IMR-90 (cell line): ENCODE results near the gene CDH9. TPM values are rescaled to one million over a fixed set of nuclear protein-coding genes. Genes with fewer than 3 reads are reported as not detected.

Experiments
- ATAC-seq: fragments of 200-7000 bp; cut with Tn5 transposase; 2 replicates; pipeline ENCODE4 v1.9.1; 2020; ENCODE audit warnings: low read depth, mild to moderate bottlenecking, moderate library complexity
- BruUV-seq: library from RNA; stranded (reverse); fragments of 400-500 nt; replicated peaks from 2 replicates; lab custom pipeline; 2021; lab: Mats Ljungman, UMichigan
- CTCF ChIA-PET: fragments of 300-600 bp; formaldehyde crosslinking; extraction: SDS; loops from one replicate; lab custom pipeline; 2021; ENCODE audit warnings: antibody characterized with exemption; lab: Yijun Ruan, JAX
- POLR2A ChIA-PET: fragments of 300-600 bp; sonication (Branson Sonifier 250); formaldehyde crosslinking; loops from one replicate; lab custom pipeline; 2022; ENCODE audit warnings: antibody characterized with exemption; ENCODE audit not compliant: unreplicated experiment; lab: Charles Lee
- DNase-seq: peaks from one replicate; pipeline ENCODE4 v3.0.0; 2013
- H2AFZ ChIP-seq: replicated peaks from 2 replicates; pipeline ENCODE3; 2013; ENCODE audit warnings: low read length, mild to moderate bottlenecking; ENCODE audit not compliant: poor library complexity
- H2AK5ac ChIP-seq: 2 replicates; pipeline ENCODE4 v1.6.1; 2013; ENCODE audit warnings: low read depth, low read length, inconsistent platforms
- H2AK9ac ChIP-seq: replicated peaks from 2 replicates; pipeline ENCODE3; 2013; ENCODE audit warnings: mild to moderate bottlenecking, low read depth, low read length, moderate library complexity; ENCODE audit not compliant: poor library complexity
- H2BK120ac ChIP-seq: 2 replicates; pipeline ENCODE4 v1.6.1; 2013; ENCODE audit warnings: low read depth, low read length, inconsistent platforms
- H2BK15ac ChIP-seq: 3 replicates; pipeline ENCODE4 v1.6.1; 2013; ENCODE audit warnings: low read depth, low read length, inconsistent platforms
- H2BK20ac ChIP-seq: 2 replicates; pipeline ENCODE4 v1.6.1; 2013; ENCODE audit warnings: low read depth, mild to moderate bottlenecking, inconsistent platforms, low read length, moderate library complexity
- H2BK5ac ChIP-seq: 2 replicates; pipeline ENCODE4 v1.6.1; 2013; ENCODE audit warnings: mild to moderate bottlenecking, low read depth, low read length, inconsistent platforms; ENCODE audit not compliant: poor library complexity, severe bottlenecking
- H3K14ac ChIP-seq: replicated peaks from 2 replicates; pipeline ENCODE4 v1.6.1; 2013; ENCODE audit warnings: low read depth, low read length, inconsistent platforms
- H3K18ac ChIP-seq: 2 replicates; pipeline ENCODE4 v1.6.1; 2013; ENCODE audit warnings: low read depth, low read length, control low read depth
- H3K23ac ChIP-seq: 2 replicates; pipeline ENCODE4 v1.6.1; 2013; ENCODE audit warnings: low read depth, low read length, inconsistent platforms
- H3K27ac ChIP-seq: 2 replicates; pipeline ENCODE4 v1.5.1; 2013; ENCODE audit warnings: mild to moderate bottlenecking, control low read depth, low read length; ENCODE audit not compliant: insufficient read depth
- H3K27me3 ChIP-seq: 2 replicates; pipeline ENCODE4 v1.6.1; 2013; ENCODE audit warnings: low read length; ENCODE audit not compliant: control insufficient read depth, insufficient read depth
- H3K36me3 ChIP-seq: 2 replicates; pipeline ENCODE4 v1.6.1; 2013; ENCODE audit warnings: low read length, mixed read lengths; ENCODE audit not compliant: control insufficient read depth, insufficient read depth
- H3K4ac ChIP-seq: 2 replicates; pipeline ENCODE4 v1.6.1; 2013; ENCODE audit warnings: low read depth, low read length, inconsistent platforms
- H3K4me1 ChIP-seq: 2 replicates; pipeline ENCODE4 v1.6.1; 2013; ENCODE audit warnings: low read length, mixed read lengths; ENCODE audit not compliant: control insufficient read depth, insufficient read depth
- H3K4me2 ChIP-seq: 2 replicates; pipeline ENCODE4 v1.6.1; 2013; ENCODE audit warnings: low read depth, mild to moderate bottlenecking, control low read depth, low read length, moderate library complexity
- H3K4me3 ChIP-seq: 2 replicates; pipeline ENCODE4 v1.5.1; 2013; ENCODE audit warnings: low read depth, mild to moderate bottlenecking, control low read depth, low read length, moderate library complexity; ENCODE audit not compliant: insufficient read depth
- H3K56ac ChIP-seq: 2 replicates; pipeline ENCODE4 v1.6.1; 2013; ENCODE audit warnings: low read length, inconsistent platforms; ENCODE audit not compliant: insufficient read depth; ENCODE audit errors: extremely low read depth
- H3K79me1 ChIP-seq, 2 experiments: 2 replicates each; pipeline ENCODE4 v1.6.1; 2013; ENCODE audit warnings: low read length in 2 of 2, inconsistent platforms in 1 of 2, low read depth in 1 of 2
- H3K9ac ChIP-seq: 2 replicates; pipeline ENCODE4 v1.6.1; 2013; ENCODE audit warnings: low read depth, low read length, control low read depth
- H3K9me1 ChIP-seq: 2 replicates; pipeline ENCODE4 v1.6.1; 2013; ENCODE audit warnings: low read length, inconsistent platforms; ENCODE audit not compliant: insufficient read depth
- H3K9me3 ChIP-seq: 2 replicates; pipeline ENCODE4 v1.6.1; 2013; ENCODE audit warnings: low read length; ENCODE audit not compliant: control insufficient read depth, insufficient read depth
- H4K20me1 ChIP-seq: 2 replicates; pipeline ENCODE4 v1.6.1; 2013; ENCODE audit warnings: low read length, inconsistent platforms; ENCODE audit not compliant: insufficient read depth
- H4K5ac ChIP-seq: 2 replicates; pipeline ENCODE4 v1.6.1; 2013; ENCODE audit warnings: mild to moderate bottlenecking, low read depth, low read length, control low read depth
- H4K8ac ChIP-seq, 2 experiments: 2 replicates each; pipeline ENCODE4 v1.6.1; 2013; ENCODE audit warnings: low read depth in 2 of 2, low read length in 2 of 2, control low read depth in 1 of 2, inconsistent platforms in 1 of 2
- H4K91ac ChIP-seq: 2 replicates; pipeline ENCODE4 v1.6.1; 2013; ENCODE audit warnings: low read depth, low read length, inconsistent platforms; ENCODE audit not compliant: insufficient read depth
- CEBPB ChIP-seq: IDR thresholded peaks from 2 replicates; pipeline ENCODE4 v1.6.1; 2012; ENCODE audit warnings: low read depth, low read length, improper control_type of control experiment
- CHD1 ChIP-seq: IDR thresholded peaks from 2 replicates; pipeline ENCODE4 v1.6.1; 2012; ENCODE audit warnings: low read depth, low read length, improper control_type of control experiment
- CTCF ChIP-seq: conservative IDR thresholded peaks from 2 replicates; pipeline ENCODE4 v1.5.1; 2012; ENCODE audit warnings: mild to moderate bottlenecking, low read depth, low read length, improper control_type of control experiment
- ELK1 ChIP-seq: fragments of 150-350 bp; IDR thresholded peaks from 2 replicates; pipeline ENCODE4 v1.6.1; 2016; ENCODE audit warnings: low read depth, mild to moderate bottlenecking, low read length, moderate library complexity, borderline replicate concordance
- MAFK ChIP-seq: IDR thresholded peaks from 2 replicates; pipeline ENCODE4 v1.6.1; 2012; ENCODE audit warnings: low read depth, low read length, improper control_type of control experiment
- MAZ ChIP-seq: IDR thresholded peaks from 2 replicates; pipeline ENCODE4 v1.6.1; 2012; ENCODE audit warnings: low read depth, mild to moderate bottlenecking, low read length, improper control_type of control experiment, moderate library complexity, borderline replicate concordance
- NFE2L2 ChIP-seq: fragments of 150-350 bp; IDR thresholded peaks from 2 replicates; pipeline ENCODE4 v1.6.1; 2016; ENCODE audit warnings: low read depth, mild to moderate bottlenecking, low read length
- POLR2A ChIP-seq: IDR thresholded peaks from 2 replicates; pipeline ENCODE4 v1.6.1; 2012; ENCODE audit warnings: mild to moderate bottlenecking, low read depth, low read length
- RAD21 ChIP-seq: IDR thresholded peaks from 2 replicates; pipeline ENCODE4 v1.6.1; 2012; ENCODE audit warnings: low read length, improper control_type of control experiment
- RCOR1 ChIP-seq: IDR thresholded peaks from 2 replicates; pipeline ENCODE4 v1.6.1; 2012; ENCODE audit warnings: mild to moderate bottlenecking, low read length, improper control_type of control experiment; ENCODE audit not compliant: insufficient replicate concordance
- RFX5 ChIP-seq: IDR thresholded peaks from 2 replicates; pipeline ENCODE4 v1.8.0; 2012; ENCODE audit warnings: low read depth, mild to moderate bottlenecking, low read length, moderate library complexity
- SMC3 ChIP-seq: fragments of 150-350 bp; IDR thresholded peaks from 2 replicates; pipeline ENCODE4 v1.6.1; 2016; ENCODE audit warnings: low read depth, mild to moderate bottlenecking, antibody characterized with exemption, low read length, moderate library complexity
- WGBS, 2 experiments: methylation state at CpG; one replicate each; pipeline versions ENCODE4 v1.1.5 to v1.1.7; 2013; ENCODE audit warnings: missing lambda C conversion rate in 2 of 2; ENCODE audit not compliant: insufficient read length in 1 of 2; ENCODE audit errors: extremely low coverage in 2 of 2; 5-methylcytosine and 5-hydroxymethylcytosine counted together
- dilution Hi-C: fragments of 300-500 bp; cut with HindIII; formaldehyde crosslinking; loops from one replicate; pipeline ENCODE4 v1.14.3; 2018; ENCODE audit warnings: low sequenced_read_pairs; ENCODE audit not compliant: unreplicated experiment
- in situ Hi-C: fragments of 300-500 bp; cut with MboI; formaldehyde crosslinking; loops from 3 replicates; pipeline ENCODE4 v1.14.3; 2019; ENCODE audit warnings: low sequenced_read_pairs, inconsistent platforms, mixed read lengths
- intact Hi-C: fragments of 100-400 bp; cut with micrococcal nuclease; formaldehyde crosslinking; loops from 2 replicates; pipeline ENCODE4 v1.10.0; 2022
- polyA plus RNA-seq, 3 experiments: library from polyadenylated mRNA; depleted of rRNA; stranded (reverse); fragments of >200 nt; gene quantifications; 2 replicates each; pipeline ENCODE4 v1.2.3, GENCODE V29; 2012; ENCODE audit warnings: low replicate concordance in 1 of 3
- total RNA-seq: library from RNA; depleted of rRNA; stranded (reverse); fragments of >200 nt; gene quantifications from 2 replicates; pipeline ENCODE4 v1.2.3, GENCODE V29; 2012
- TF ChIP-seq, protein P1 (sequence below): fragments of 150-350 bp; IDR thresholded peaks from 2 replicates; pipeline ENCODE4 v1.6.1; 2017; ENCODE audit warnings: mild to moderate bottlenecking, antibody characterized with exemption, low read length, low read depth

CDH9 gene
- total and polyA plus RNA-seq, 2 of the 4 experiments (the other 2 are of a cell fraction), result not detected

DNA sequence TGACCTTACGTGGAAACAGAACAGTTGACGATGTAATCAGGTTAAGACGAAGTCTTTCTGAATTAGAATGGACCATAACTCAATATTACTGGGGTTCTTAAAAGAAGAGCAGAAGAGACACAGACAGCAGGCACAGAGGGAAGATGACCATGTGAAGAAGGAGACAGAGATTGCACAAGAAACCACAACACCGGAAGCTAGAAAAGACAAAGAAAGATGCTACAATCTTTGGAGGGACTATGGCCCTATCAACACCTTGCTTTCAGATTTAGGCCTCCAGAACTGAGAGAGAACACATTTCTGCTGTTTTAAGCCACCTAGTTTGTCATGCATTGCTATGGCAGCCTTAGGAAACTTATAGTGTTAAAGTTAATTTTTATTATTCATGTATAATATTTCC, 27.1 kb downstream of the CDH9 start:
- BruUV-seq, result no TSS peak
- Histone ChIP-seq H3K9me1 (no peaks in the 10 kb centered on the region), H3K4me3 (no peak overlapping the region), H3K9ac (no peak overlapping the region), H2BK20ac (no peak overlapping the region), H3K9me3 (peaks cover 3% of the 10 kb centered on the region; the same call in 1 of the 2 replicates), H2BK5ac (no peak overlapping the region), H4K20me1 (no peaks in the 10 kb centered on the region), H4K8ac (no peak overlapping the region), H3K27me3 (no peaks in the 10 kb centered on the region), H4K91ac (no peak overlapping the region), H2AFZ (no peak overlapping the region), H2AK9ac (no peak overlapping the region), H2BK120ac (no peak overlapping the region), H2AK5ac (no peak overlapping the region), H3K14ac (no peak overlapping the region), H3K4ac (no peak overlapping the region), H3K27ac (no peak overlapping the region), H3K36me3 (no peaks in the 10 kb centered on the region), H3K56ac (no peak overlapping the region), H3K4me2 (no peak overlapping the region), H3K23ac (no peak overlapping the region), H4K5ac (no peak overlapping the region), H2BK15ac (no peak overlapping the region), H3K79me1 (no peaks in the 10 kb centered on the region), H3K18ac (no peak overlapping the region), H3K4me1 (no peaks in the 10 kb centered on the region)
- ChIA-PET POLR2A (no interaction called here), CTCF (no interaction called here)
- in situ Hi-C loops (no loop called here), dilution Hi-C loops (no loop called here), intact Hi-C loops (no loop called here)
- ATAC-seq, result no peak
- DNase-seq, result no peak
- WGBS, 2 experiments, result no CpG with 5 or more reads among the region's 4 CpGs
- TF ChIP-seq RAD21 (no peak), CTCF (no peak), ELK1 (no peak), SMC3 (no peak), CHD1 (no peak), POLR2A (no peak), CEBPB (no peak), MAFK (no peak), MAZ (no peak), RFX5 (no peak), RCOR1 (no peak), NFE2L2 (no peak)
- TF ChIP-seq, protein P1, sequence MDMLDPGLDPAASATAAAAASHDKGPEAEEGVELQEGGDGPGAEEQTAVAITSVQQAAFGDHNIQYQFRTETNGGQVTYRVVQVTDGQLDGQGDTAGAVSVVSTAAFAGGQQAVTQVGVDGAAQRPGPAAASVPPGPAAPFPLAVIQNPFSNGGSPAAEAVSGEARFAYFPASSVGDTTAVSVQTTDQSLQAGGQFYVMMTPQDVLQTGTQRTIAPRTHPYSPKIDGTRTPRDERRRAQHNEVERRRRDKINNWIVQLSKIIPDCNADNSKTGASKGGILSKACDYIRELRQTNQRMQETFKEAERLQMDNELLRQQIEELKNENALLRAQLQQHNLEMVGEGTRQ, result no peak
